T-helper 1 cell treated with Interleukin-12 subunit alpha and Interleukin-12 subunit beta and Interleukin-4 antibody, amounts not matched to agents 30 ng/mL and 1 ng/mL, for 36 hours (primary cell): ENCODE data around the gene WIPI1. TPM values are rescaled to one million over a fixed set of nuclear protein-coding genes. Genes with fewer than 3 reads are reported as not detected.

ENCODE experiments used
- total RNA-seq: library from RNA; stranded (reverse); gene quantifications from 2 replicates; pipeline ENCODE4 v1.2.3, GENCODE V29; 2022

The WIPI1 gene
- total RNA-seq, 1 donor from 2014 or later: 22.5 TPM

Other genes starting within 250 kb of the WIPI1 start
- gene AMZ2, start 209.5 kb downstream of the WIPI1 start, total RNA-seq: 70.7 and 75.2 TPM in 2 replicates
- 4.9 and 5.1 TPM in 2 replicates for gene SLC16A6, start 166.4 kb downstream of the WIPI1 start, total RNA-seq
- gene ARSG, start 166.0 kb downstream of the WIPI1 start, total RNA-seq: 6.9 and 7.4 TPM in 2 replicates
- gene PRKAR1A, start 54.9 kb upstream of the WIPI1 start, total RNA-seq: 217 and 220 TPM in 2 replicates
- gene FAM20A, start 143.9 kb upstream of the WIPI1 start, total RNA-seq: not detected in 2 replicates